VCaP (cell line): ENCODE measurements around the gene TMEM221.

Experiments used
- H3K27ac ChIP-seq: fragments of 450-650 bp; 2 replicates; pipeline ENCODE4 v1.5.1; 2017
- CTCF ChIP-seq: fragments of 450-650 bp; conservative IDR thresholded peaks from 2 replicates; pipeline ENCODE4 v1.5.1; 2017; ENCODE audit warnings: mild to moderate bottlenecking, moderate library complexity

Gene TMEM221

GRCh38 chr19:17448131-17448967 lies at the start of gene TMEM221:
Gene TMEM221, minus strand, starts transcription at chr19:17448668. Its CDS starts 206 bp downstream, at chr19:17448462.
- peak; percentile 61 for TF ChIP-seq CTCF
- H3K27ac ChIP-seq = no peak within 1 kb of the TSS

- H3K27ac ChIP-seq = no peak overlapping the region
- TF ChIP-seq CTCF = no peak
Observed at GRCh38 chr19:17497149-17497798, 48.8 kb upstream of the TMEM221 start.

GRCh38 chr19:17496337-17496997 lies 48.0 kb upstream of the TMEM221 start:
- H3K27ac ChIP-seq = no peak overlapping the region
- TF ChIP-seq CTCF = peak; percentile 95

- no peak for TF ChIP-seq CTCF
Observed at GRCh38 chr19:17495639-17496296, 47.3 kb upstream of the TMEM221 start.

GRCh38 chr19:17491287-17491686 lies 42.8 kb upstream of the TMEM221 start:
- H3K27ac ChIP-seq = no peak overlapping the region
- TF ChIP-seq CTCF = no peak

More at GRCh38 chr19:17495639-17496296, 47.3 kb upstream of the TMEM221 start:
- no peak overlapping the region for H3K27ac ChIP-seq

GRCh38 chr19:17490411-17490810 lies 41.9 kb upstream of the TMEM221 start:
- no peak for TF ChIP-seq CTCF

More at GRCh38 chr19:17490411-17490810, 41.9 kb upstream of the TMEM221 start:
- H3K27ac ChIP-seq = no peak overlapping the region
